Measurements from ENCODE around the gene DENND5A. TPM values are rescaled to one million over a fixed set of nuclear protein-coding genes. Genes with fewer than 3 reads are reported as not detected.

The DENND5A gene
- total RNA-seq, 1 donor from 2014 or later: 156 TPM

- H3K4me3 ChIP-seq (ENCODE audit: insufficient read depth, low read depth, low read length): no peak overlapping the region
- H3K9me3 ChIP-seq (ENCODE audit: insufficient read depth, low read depth, low read length): no peaks in the 10 kb centered on the region
- no peak overlapping the region for H3K27ac ChIP-seq (ENCODE audit: low read depth, low read length)
- TF ChIP-seq CTCF (IDR thresholded peaks at IDR 0.05; ENCODE audit: insufficient read depth, low read depth, low read length) (no peak), EZH2 (IDR thresholded peaks at IDR 0.05; ENCODE audit: insufficient read depth, low read length) (no peak)
- DNase-seq (ENCODE audit: low read depth) (peak; percentile 43), FAIRE-seq (no peak)
- no peaks in the 10 kb centered on the region for H3K27me3 ChIP-seq (ENCODE audit: insufficient read depth, low read length)
- H2AFZ ChIP-seq (ENCODE audit: low read depth, low read length): no peak overlapping the region
- Mint-ChIP-seq H3K9me3 (ENCODE audit: unreplicated experiment) (no peaks in the 10 kb centered on the region), H3K27ac (ENCODE audit: unreplicated experiment) (peak overlapping the region; percentile 88), H3K36me3 (ENCODE audit: low read depth, unreplicated experiment) (peaks cover 3% of the 10 kb centered on the region), H3K27me3 (ENCODE audit: low read depth, unreplicated experiment) (no peaks in the 10 kb centered on the region), H3K4me1 (ENCODE audit: low read depth, unreplicated experiment) (peaks cover 8% of the 10 kb centered on the region), H3K4me3 (ENCODE audit: unreplicated experiment) (no peak overlapping the region)
- peaks cover 60% of the 10 kb centered on the region for H3K79me2 ChIP-seq (ENCODE audit: insufficient read depth, low read length)
- H4K20me1 ChIP-seq (ENCODE audit: insufficient read depth, low read length): peaks cover 27% of the 10 kb centered on the region
- no peak overlapping the region for H3K9ac ChIP-seq (ENCODE audit: low read length)
- H3K4me1 ChIP-seq (ENCODE audit: insufficient read depth, low read length): no peaks in the 10 kb centered on the region
- H3K36me3 ChIP-seq (ENCODE audit: insufficient read depth, low read length): no peaks in the 10 kb centered on the region
- H3K4me2 ChIP-seq (ENCODE audit: low read length): no peak overlapping the region
Observed at GRCh38 chr11:9302448-9302847, 37.3 kb upstream of the DENND5A start.

- DNase-seq (ENCODE audit: low read depth) (no peak), FAIRE-seq (no peak)
- H3K27ac Mint-ChIP-seq (ENCODE audit: unreplicated experiment): peak overlapping the region; percentile 62
- H3K36me3 Mint-ChIP-seq (ENCODE audit: low read depth, unreplicated experiment): peaks cover 2% of the 10 kb centered on the region
- TF ChIP-seq CTCF (IDR thresholded peaks at IDR 0.05; ENCODE audit: insufficient read depth, low read depth, low read length) (no peak), EZH2 (IDR thresholded peaks at IDR 0.05; ENCODE audit: insufficient read depth, low read length) (no peak)
- H3K27me3 Mint-ChIP-seq (ENCODE audit: low read depth, unreplicated experiment): no peaks in the 10 kb centered on the region
- no peak overlapping the region for H3K4me3 Mint-ChIP-seq (ENCODE audit: unreplicated experiment)
- Histone ChIP-seq H4K20me1 (ENCODE audit: insufficient read depth, low read length) (peaks cover 23% of the 10 kb centered on the region), H3K27ac (ENCODE audit: low read depth, low read length) (no peak overlapping the region), H3K79me2 (ENCODE audit: insufficient read depth, low read length) (peaks cover 52% of the 10 kb centered on the region), H3K9me3 (ENCODE audit: insufficient read depth, low read depth, low read length) (no peaks in the 10 kb centered on the region), H3K36me3 (ENCODE audit: insufficient read depth, low read length) (no peaks in the 10 kb centered on the region), H2AFZ (ENCODE audit: low read depth, low read length) (no peak overlapping the region), H3K4me1 (ENCODE audit: insufficient read depth, low read length) (no peaks in the 10 kb centered on the region), H3K4me2 (ENCODE audit: low read length) (no peak overlapping the region), H3K9ac (ENCODE audit: low read length) (no peak overlapping the region), H3K4me3 (ENCODE audit: insufficient read depth, low read depth, low read length) (no peak overlapping the region), H3K27me3 (ENCODE audit: insufficient read depth, low read length) (no peaks in the 10 kb centered on the region)
- H3K9me3 Mint-ChIP-seq (ENCODE audit: unreplicated experiment): no peaks in the 10 kb centered on the region
- H3K4me1 Mint-ChIP-seq (ENCODE audit: low read depth, unreplicated experiment): peaks cover 5% of the 10 kb centered on the region
Observed at GRCh38 chr11:9301720-9302119, 36.6 kb upstream of the DENND5A start.

GRCh38 chr11:9293646-9294045 lies 28.5 kb upstream of the DENND5A start:
- H3K9ac ChIP-seq (ENCODE audit: low read length): no peak overlapping the region
- Mint-ChIP-seq H3K9me3 (ENCODE audit: unreplicated experiment) (no peaks in the 10 kb centered on the region), H3K36me3 (ENCODE audit: low read depth, unreplicated experiment) (peaks cover 4% of the 10 kb centered on the region), H3K4me3 (ENCODE audit: unreplicated experiment) (no peak overlapping the region), H3K27me3 (ENCODE audit: low read depth, unreplicated experiment) (no peaks in the 10 kb centered on the region), H3K4me1 (ENCODE audit: low read depth, unreplicated experiment) (no peaks in the 10 kb centered on the region), H3K27ac (ENCODE audit: unreplicated experiment) (no peak overlapping the region)
- no peaks in the 10 kb centered on the region for H3K79me2 ChIP-seq (ENCODE audit: insufficient read depth, low read length)
- H3K27me3 ChIP-seq (ENCODE audit: insufficient read depth, low read length): no peaks in the 10 kb centered on the region
- no peak overlapping the region for H2AFZ ChIP-seq (ENCODE audit: low read depth, low read length)
- H4K20me1 ChIP-seq (ENCODE audit: insufficient read depth, low read length): peaks cover 13% of the 10 kb centered on the region
- peaks cover 5% of the 10 kb centered on the region for H3K36me3 ChIP-seq (ENCODE audit: insufficient read depth, low read length)
- H3K4me3 ChIP-seq (ENCODE audit: insufficient read depth, low read depth, low read length): no peak overlapping the region
- no peak for DNase-seq (ENCODE audit: low read depth)
- H3K27ac ChIP-seq (ENCODE audit: low read depth, low read length): no peak overlapping the region
- TF ChIP-seq CTCF (IDR thresholded peaks at IDR 0.05; ENCODE audit: insufficient read depth, low read depth, low read length) (no peak), EZH2 (IDR thresholded peaks at IDR 0.05; ENCODE audit: insufficient read depth, low read length) (no peak)
- H3K4me2 ChIP-seq (ENCODE audit: low read length): no peak overlapping the region
- H3K9me3 ChIP-seq (ENCODE audit: insufficient read depth, low read depth, low read length): no peaks in the 10 kb centered on the region
- no peak for FAIRE-seq
- no peaks in the 10 kb centered on the region for H3K4me1 ChIP-seq (ENCODE audit: insufficient read depth, low read length)
